ENCODE results near the gene ADCK1. TPM values are rescaled to one million over a fixed set of nuclear protein-coding genes. Genes with fewer than 3 reads are reported as not detected.
"Not testable (repeated sequence)": the region's sequence is repeated elsewhere in the genome, so short reads cannot be mapped to it uniquely, and the experiment has no call there.

ADCK1 gene
- total RNA-seq, 1 donor from 2014 or later, result 8.7 TPM

GRCh38 chr14:77800814-77801213, 905 bp downstream of the ADCK1 start:
- intact Hi-C loops (cut with DNase I), result loop anchor here (5.0 kb wide), 1 partner anchor 39 kb away; the partner anchor contains the start of gene SNW1
- ATAC-seq (no peak), DNase-seq (ENCODE audit: missing footprints) (no peak)

- ATAC-seq (no peak), DNase-seq (ENCODE audit: missing footprints) (no peak)
- intact Hi-C loops (cut with DNase I), result loop anchor here (5.0 kb wide), 1 partner anchor 42 kb away; the partner anchor contains the start of gene SNW1
These were observed 4.7 kb downstream of the ADCK1 start for GRCh38 chr14:77804592-77804991.

GRCh38 chr14:77805706-77806105, 5.8 kb downstream of the ADCK1 start:
- no peak for DNase-seq (ENCODE audit: missing footprints)
- ATAC-seq, result no peak
- intact Hi-C loops (cut with DNase I), result no loop called here

- intact Hi-C loops (cut with DNase I), result no loop called here
- ATAC-seq (no peak), DNase-seq (ENCODE audit: missing footprints) (no peak)
These were observed 8.3 kb downstream of the ADCK1 start for GRCh38 chr14:77808250-77808649.

GRCh38 chr14:77809011-77809410, 9.1 kb downstream of the ADCK1 start:
- no peak for ATAC-seq
- intact Hi-C loops (cut with DNase I), result no loop called here
- DNase-seq (ENCODE audit: missing footprints), result no peak

GRCh38 chr14:77812028-77812427, 12.1 kb downstream of the ADCK1 start:
- no peak for DNase-seq (ENCODE audit: missing footprints)
- ATAC-seq, result no peak

GRCh38 chr14:77812682-77813081, 12.8 kb downstream of the ADCK1 start:
- not testable (repeated sequence) for ATAC-seq
- intact Hi-C loops (cut with DNase I), result loop anchor here (10.0 kb wide), 1 partner anchor 158 kb away; no protein-coding TSS in a partner anchor

More at GRCh38 chr14:77812028-77812427, 12.1 kb downstream of the ADCK1 start:
- intact Hi-C loops (cut with DNase I), result loop anchor here (10.0 kb wide), 1 partner anchor 157 kb away; no protein-coding TSS in a partner anchor

GRCh38 chr14:77822307-77822706, 22.4 kb downstream of the ADCK1 start:
- intact Hi-C loops (cut with DNase I), result no loop called here
- DNase-seq (ENCODE audit: missing footprints) (no peak), ATAC-seq (no peak)

More at GRCh38 chr14:77812682-77813081, 12.8 kb downstream of the ADCK1 start:
- DNase-seq (ENCODE audit: missing footprints), result not testable (repeated sequence)

GRCh38 chr14:77822741-77823140, 22.8 kb downstream of the ADCK1 start:
- intact Hi-C loops (cut with DNase I), result no loop called here
- ATAC-seq (no peak), DNase-seq (ENCODE audit: missing footprints) (no peak)

GRCh38 chr14:77823378-77823777, 23.5 kb downstream of the ADCK1 start:
- ATAC-seq, result no peak
- no peak for DNase-seq (ENCODE audit: missing footprints)
- intact Hi-C loops (cut with DNase I), result no loop called here

- ATAC-seq (peak; percentile 71), DNase-seq (ENCODE audit: missing footprints) (peak; percentile 72)
- intact Hi-C loops (cut with DNase I), result no loop called here
These were observed 26.1 kb downstream of the ADCK1 start for GRCh38 chr14:77825895-77826519.

GRCh38 chr14:77830692-77831091, 30.8 kb downstream of the ADCK1 start:
- intact Hi-C loops (cut with DNase I), result no loop called here
- DNase-seq (ENCODE audit: missing footprints), result no peak
- ATAC-seq, result no peak

- intact Hi-C loops (cut with DNase I), result no loop called here
- no peak for ATAC-seq
- no peak for DNase-seq (ENCODE audit: missing footprints)
These were observed 32.4 kb downstream of the ADCK1 start for GRCh38 chr14:77832297-77832696.

- intact Hi-C loops (cut with DNase I), result no loop called here
- DNase-seq (ENCODE audit: missing footprints) (no peak), ATAC-seq (no peak)
These were observed 38.0 kb downstream of the ADCK1 start for GRCh38 chr14:77837926-77838325.

GRCh38 chr14:77838831-77839511, 39.1 kb downstream of the ADCK1 start:
- intact Hi-C loops (cut with DNase I), result no loop called here
- no peak for DNase-seq (ENCODE audit: missing footprints)
- ATAC-seq, result no peak

- no peak for DNase-seq (ENCODE audit: missing footprints)
- intact Hi-C loops (cut with DNase I), result no loop called here
- no peak for ATAC-seq
These were observed 43.3 kb downstream of the ADCK1 start for GRCh38 chr14:77843195-77843594.

- DNase-seq (ENCODE audit: missing footprints), result no peak
- no peak for ATAC-seq
- intact Hi-C loops (cut with DNase I), result no loop called here
These were observed 43.7 kb downstream of the ADCK1 start for GRCh38 chr14:77843651-77844050.

GRCh38 chr14:77844802-77845201, 44.9 kb downstream of the ADCK1 start:
- DNase-seq (ENCODE audit: missing footprints) (no peak), ATAC-seq (no peak)
- intact Hi-C loops (cut with DNase I), result no loop called here

- DNase-seq (ENCODE audit: missing footprints) (no peak), ATAC-seq (no peak)
- intact Hi-C loops (cut with DNase I), result no loop called here
These were observed 48.1 kb downstream of the ADCK1 start for GRCh38 chr14:77848031-77848430.

GRCh38 chr14:77849711-77850110, 49.8 kb downstream of the ADCK1 start:
- intact Hi-C loops (cut with DNase I), result no loop called here
- DNase-seq (ENCODE audit: missing footprints) (no peak), ATAC-seq (no peak)

Measured in Right ventricle myocardium inferior (tissue), 1 donor.